ENCODE data around the gene ELOVL3. TPM values are rescaled to one million over a fixed set of nuclear protein-coding genes. Genes with fewer than 3 reads are reported as not detected.
"Not testable (repeated sequence)": the region's sequence is repeated elsewhere in the genome, so short reads cannot be mapped to it uniquely, and the experiment has no call there.

Gene ELOVL3
- total and polyA plus RNA-seq, 9 of the 15 experiments (the other 6 are each of a cell fraction or from before 2014, with no cell fraction given): 0.32 to 3.3 (median 0.87) TPM

- intact Hi-C loops (cut with micrococcal nuclease); BruUV-seq (replicated peaks); CTCF ChIA-PET (ENCODE audit: low intra/inter-chr PET ratio); H3K4me2 ChIP-seq (ENCODE audit: insufficient read depth, low read length); H4K20me1 ChIP-seq (replicated peaks; ENCODE audit: control insufficient read depth, insufficient read depth, low read length); H3K4me3 ChIP-seq; in situ Hi-C loops (cut with MboI); H3K27me3 ChIP-seq (ENCODE audit: control insufficient read depth in 2 of 2, insufficient read depth in 2 of 2, low read length in 2 of 2); H3K4me1 ChIP-seq (replicated peaks in 1 of 2; ENCODE audit: control insufficient read depth in 2 of 2, insufficient read depth in 2 of 2, low read length in 2 of 2); H3K9me3 ChIP-seq (replicated peaks; ENCODE audit: control insufficient read depth, insufficient read depth, low read depth, low read length); H3K9ac ChIP-seq (ENCODE audit: insufficient read depth in 1 of 2, low read depth in 2 of 2, low read length in 2 of 2); H2AFZ ChIP-seq (ENCODE audit: low read depth, low read length); H3K9me1 ChIP-seq (ENCODE audit: control insufficient read depth, insufficient read depth, low read length); TF ChIP-seq ATF3 (CRISPR knock-in tag; conservative IDR thresholded peaks at IDR 0.05): not testable (repeated sequence)
- peak; percentile 37; the same call in 2 of the 3 replicates for ATAC-seq
- Histone ChIP-seq H3K27ac (ENCODE audit: extremely low read depth, low read depth, low read length) (peak overlapping the region; percentile 33; the same call in 1 of the 3 replicates), H3K36me3 (ENCODE audit: control insufficient read depth, insufficient read depth, low read length) (peaks cover 19% of the 10 kb centered on the region; the same call in 2 of the 3 replicates), H3K79me2 (ENCODE audit: control insufficient read depth, insufficient read depth, low read length) (peaks cover 86% of the 10 kb centered on the region)
- peak; percentile 15 for FAIRE-seq
- POLR2A ChIA-PET: interaction anchor here (0.7 to 0.8 kb wide), 2 partner anchors 25 to 145 kb away, joined by 3 read pairs; no protein-coding TSS in a partner anchor
- TF ChIP-seq DPF2 (IDR thresholded peaks at IDR 0.05) (0 out of 2 replicates have a peak, but pooled peaks have one; percentile 48), ATF3 (IDR thresholded peaks at IDR 0.05) (peak; percentile 70), ARID1B (IDR thresholded peaks at IDR 0.05) (0 out of 2 replicates have a peak, but pooled peaks have one; percentile 24), FOSL1 (tag; conservative IDR thresholded peaks at IDR 0.05) (peak; percentile 54; the same call in 1 of the 2 replicates)
- WGBS (ENCODE audit: insufficient coverage, low coverage, missing lambda C conversion rate): 55% methylated on average over 3 of the region's 3 CpGs
- peak in 1 of 4 experiments; percentile 30 for DNase-seq (ENCODE audit: extremely low read depth in 1 of 4, low spot score in 3 of 4)
Observed at GRCh38 chr10:102252508-102252907, 26.4 kb downstream of the ELOVL3 start.

Data from K562 (cell line).